HG02840 (cell line): Measurements from ENCODE around the gene TMTC2.
A peak's percentile ranks its signal among the peaks of the same experiment; 100 is the strongest.

Experiments
- ATAC-seq: cut with Tn5 transposase; IDR thresholded peaks from one replicate; pipeline ENCODE4 v1.9.1; 2021; ENCODE audit warnings: mild to moderate bottlenecking, moderate library complexity, moderate number of reproducible peaks; ENCODE audit not compliant: unreplicated experiment, low FRiP score

Gene TMTC2

GRCh38 chr12:82686168-82687020, at the start of gene TMTC2:
TMTC2 (plus strand) TSS chr12:82686906.
- ATAC-seq = peak; percentile 92

- ATAC-seq = no peak
These were observed 48.4 kb upstream of the TMTC2 start for GRCh38 chr12:82638324-82638723.

GRCh38 chr12:82644896-82645295, 41.8 kb upstream of the TMTC2 start:
- no peak for ATAC-seq

GRCh38 chr12:82645414-82645813, 41.3 kb upstream of the TMTC2 start:
- no peak for ATAC-seq

GRCh38 chr12:82647853-82648252, 38.9 kb upstream of the TMTC2 start:
- ATAC-seq = no peak

- peak; percentile 48 for ATAC-seq
These were observed 38.3 kb upstream of the TMTC2 start for GRCh38 chr12:82648259-82648909.

GRCh38 chr12:82650627-82651337, 35.9 kb upstream of the TMTC2 start:
- peak; percentile 82 for ATAC-seq

GRCh38 chr12:82651489-82651888, 35.2 kb upstream of the TMTC2 start:
- no peak for ATAC-seq

- ATAC-seq = no peak
These were observed 34.6 kb upstream of the TMTC2 start for GRCh38 chr12:82652071-82652470.

GRCh38 chr12:82655751-82656150, 31.0 kb upstream of the TMTC2 start:
- no peak for ATAC-seq

- no peak for ATAC-seq
These were observed 27.1 kb upstream of the TMTC2 start for GRCh38 chr12:82659343-82660207.

- ATAC-seq = no peak
These were observed 26.0 kb upstream of the TMTC2 start for GRCh38 chr12:82660541-82661325.

GRCh38 chr12:82663893-82664292, 22.8 kb upstream of the TMTC2 start:
- no peak for ATAC-seq

GRCh38 chr12:82665142-82665923, 21.4 kb upstream of the TMTC2 start:
- ATAC-seq = no peak

- no peak for ATAC-seq
These were observed 19.9 kb upstream of the TMTC2 start for GRCh38 chr12:82666830-82667229.

- ATAC-seq = no peak
These were observed 15.0 kb upstream of the TMTC2 start for GRCh38 chr12:82671673-82672195.

GRCh38 chr12:82672811-82673495, 13.8 kb upstream of the TMTC2 start:
- no peak for ATAC-seq

- ATAC-seq = no peak
These were observed 13.0 kb upstream of the TMTC2 start for GRCh38 chr12:82673698-82674097.
